Measurements from ENCODE around the gene AHCYL1.
A peak's percentile ranks its signal among the peaks of the same experiment; 100 is the strongest.
"Not testable (repeated sequence)": the region's sequence is repeated elsewhere in the genome, so short reads cannot be mapped to it uniquely, and the experiment has no call there.

AHCYL1 gene

DNA sequence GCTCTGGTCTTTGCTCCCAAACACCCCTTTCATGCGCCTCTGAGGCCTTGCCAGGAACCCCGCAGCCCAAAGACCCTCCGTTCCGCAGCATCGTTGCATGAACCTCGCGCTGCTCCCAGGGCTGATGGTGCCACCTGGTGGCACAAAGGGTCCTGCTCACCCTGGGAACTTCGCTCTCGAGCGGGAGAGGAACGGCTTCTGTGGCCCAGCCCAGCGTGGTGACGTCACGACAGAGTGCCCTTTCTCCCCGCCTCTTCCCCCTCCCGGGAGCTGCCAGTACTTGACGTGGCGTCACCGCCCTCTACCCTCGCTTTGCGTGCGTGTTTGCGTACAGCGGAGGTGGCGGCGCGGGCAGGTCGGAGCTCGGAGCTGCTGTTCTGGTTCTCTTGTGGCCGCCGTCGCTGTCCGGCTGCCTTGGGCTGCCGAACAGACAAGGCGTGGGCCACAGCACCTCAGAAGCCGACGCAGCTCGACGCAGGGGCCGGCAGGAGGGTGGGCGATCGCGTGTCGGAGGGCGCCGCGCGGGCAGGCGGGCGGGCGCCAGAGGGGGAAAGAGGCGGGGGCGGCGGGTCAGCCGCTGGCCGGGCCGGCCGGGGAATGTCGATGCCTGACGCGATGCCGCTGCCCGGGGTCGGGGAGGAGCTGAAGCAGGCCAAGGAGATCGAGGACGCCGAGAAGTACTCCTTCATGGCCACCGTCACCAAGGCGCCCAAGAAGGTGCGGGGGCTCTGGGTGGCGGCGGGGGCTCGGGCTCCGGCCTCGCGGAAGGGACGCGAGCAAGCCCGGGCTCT lies at the start of gene AHCYL1:
Gene AHCYL1 (plus strand): TSS at position 310 of the 791 bp plus-strand sequence. CDS start 288 bp downstream, at position 598.
- peak; percentile 99 for DNase-seq (ENCODE audit: low read depth)

DNA sequence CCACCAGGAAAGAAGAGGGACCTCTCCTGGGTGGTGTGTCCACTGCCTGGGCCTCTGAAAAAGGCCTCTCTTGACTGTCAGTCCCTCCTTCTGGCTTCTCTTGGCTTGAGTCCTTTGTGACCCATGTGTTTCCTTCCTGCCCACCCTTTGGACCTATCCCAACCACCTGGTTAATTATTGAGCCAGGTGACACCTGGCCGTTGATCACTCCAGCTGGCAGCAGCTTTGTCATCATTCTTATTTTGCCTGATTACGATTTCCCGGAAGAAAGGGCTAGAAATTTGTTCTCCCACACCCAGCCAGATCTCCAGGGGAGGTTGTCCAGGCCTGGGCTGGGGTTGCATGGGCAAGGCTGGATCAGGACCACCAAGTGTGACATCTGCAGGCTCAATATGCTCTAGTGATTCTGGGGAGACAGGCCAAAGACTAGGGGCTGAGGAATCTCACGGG lies 49.1 kb upstream of the AHCYL1 start:
- DNase-seq (ENCODE audit: low read depth) = no peak

DNA sequence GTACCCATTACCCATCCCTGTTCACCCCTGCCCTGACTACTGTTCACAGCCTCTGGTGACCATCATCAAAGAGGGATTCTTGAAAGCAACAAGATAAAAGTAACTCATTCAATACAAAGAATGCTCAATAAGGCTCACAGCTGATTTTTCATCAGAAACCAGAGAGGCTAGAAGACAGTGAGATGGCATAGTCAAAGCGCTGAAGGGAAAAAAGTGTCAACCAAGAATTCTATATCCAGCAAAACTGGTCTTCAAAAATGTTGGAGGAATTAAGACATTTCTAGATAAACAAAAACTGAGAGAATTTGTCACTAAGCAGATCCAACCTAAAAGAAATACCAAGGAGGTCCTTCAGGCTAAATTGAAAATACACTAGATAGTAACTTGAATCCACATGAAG lies 46.8 kb upstream of the AHCYL1 start:
- DNase-seq (ENCODE audit: low read depth) = no peak

DNA sequence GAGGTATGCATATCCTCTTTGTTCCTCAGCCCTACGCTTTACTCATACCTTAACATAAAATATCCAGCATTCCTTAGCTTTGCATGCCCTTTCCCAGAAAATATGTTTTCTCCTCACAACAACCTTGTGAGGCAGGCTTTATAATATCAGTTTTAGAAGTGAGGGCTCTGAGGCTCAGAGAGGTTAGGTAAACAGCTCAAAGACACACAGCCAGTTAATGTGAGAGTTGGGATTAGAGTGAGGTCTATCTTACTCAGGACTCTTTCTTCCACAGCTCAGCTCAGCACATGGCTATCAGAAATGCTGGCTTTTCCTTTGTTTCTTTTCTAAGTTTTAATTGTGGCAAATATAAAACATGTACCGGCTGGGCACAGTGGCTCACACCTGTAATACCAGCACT lies 46.0 kb upstream of the AHCYL1 start:
- no peak for DNase-seq (ENCODE audit: low read depth)

DNA sequence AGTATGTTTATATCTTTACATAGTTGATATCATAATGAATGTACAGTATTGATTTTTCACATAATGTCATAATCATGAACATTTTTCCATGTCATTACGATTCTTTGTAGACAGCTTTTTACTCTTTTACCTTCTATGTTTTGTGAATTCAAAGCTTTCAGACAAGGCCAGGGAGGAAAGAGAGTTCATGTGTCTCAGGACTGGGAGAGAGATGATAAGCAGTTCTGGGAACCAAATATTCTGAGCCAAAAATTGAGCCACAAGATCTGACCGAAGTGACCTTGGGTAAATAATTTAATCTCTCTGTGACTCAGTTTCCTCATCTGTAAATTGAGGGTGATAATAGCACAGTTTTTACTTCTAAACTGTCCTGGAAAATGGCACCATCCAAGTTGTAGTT lies 42.1 kb upstream of the AHCYL1 start:
- no peak for DNase-seq (ENCODE audit: low read depth)

DNA sequence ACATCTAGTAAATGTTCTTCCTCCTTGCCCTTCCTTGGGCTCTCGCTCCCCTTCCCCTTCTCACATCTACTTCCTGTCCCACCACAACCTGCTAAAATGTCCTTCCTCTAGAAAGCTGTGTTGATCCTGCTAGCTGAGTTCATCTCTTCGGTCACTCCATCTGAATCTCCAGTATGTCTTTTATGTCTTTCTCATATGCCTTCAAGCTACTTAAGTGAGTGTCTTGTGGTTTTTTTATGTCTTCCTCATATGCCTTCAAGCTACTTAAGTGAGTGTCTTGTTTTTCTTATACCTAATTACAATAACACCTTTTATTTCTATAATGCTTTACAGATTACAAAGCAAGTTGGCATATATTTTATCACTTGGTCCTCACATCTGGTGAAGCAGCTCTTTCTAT lies 40.0 kb upstream of the AHCYL1 start:
- no peak for DNase-seq (ENCODE audit: low read depth)

DNA sequence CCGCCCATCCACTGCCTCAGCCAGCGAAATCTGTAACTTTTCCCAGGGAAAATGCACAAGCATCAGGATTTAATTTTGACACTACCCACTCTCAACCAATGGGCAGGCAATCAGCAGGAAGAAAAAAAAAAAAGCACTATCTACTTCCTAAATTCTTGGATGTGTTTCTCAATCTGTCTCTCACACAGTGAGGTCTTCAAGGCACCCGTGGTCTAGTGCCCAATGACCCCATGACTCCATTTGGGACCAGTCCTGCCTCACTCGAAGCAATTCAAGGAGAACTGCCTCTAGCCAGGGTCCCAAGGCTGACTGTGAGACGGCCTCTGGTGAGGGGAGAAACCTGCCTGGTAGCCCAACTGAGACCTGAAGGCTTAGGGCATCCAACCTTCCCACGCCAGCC lies 38.1 kb upstream of the AHCYL1 start:
- no peak for DNase-seq (ENCODE audit: low read depth)

DNA sequence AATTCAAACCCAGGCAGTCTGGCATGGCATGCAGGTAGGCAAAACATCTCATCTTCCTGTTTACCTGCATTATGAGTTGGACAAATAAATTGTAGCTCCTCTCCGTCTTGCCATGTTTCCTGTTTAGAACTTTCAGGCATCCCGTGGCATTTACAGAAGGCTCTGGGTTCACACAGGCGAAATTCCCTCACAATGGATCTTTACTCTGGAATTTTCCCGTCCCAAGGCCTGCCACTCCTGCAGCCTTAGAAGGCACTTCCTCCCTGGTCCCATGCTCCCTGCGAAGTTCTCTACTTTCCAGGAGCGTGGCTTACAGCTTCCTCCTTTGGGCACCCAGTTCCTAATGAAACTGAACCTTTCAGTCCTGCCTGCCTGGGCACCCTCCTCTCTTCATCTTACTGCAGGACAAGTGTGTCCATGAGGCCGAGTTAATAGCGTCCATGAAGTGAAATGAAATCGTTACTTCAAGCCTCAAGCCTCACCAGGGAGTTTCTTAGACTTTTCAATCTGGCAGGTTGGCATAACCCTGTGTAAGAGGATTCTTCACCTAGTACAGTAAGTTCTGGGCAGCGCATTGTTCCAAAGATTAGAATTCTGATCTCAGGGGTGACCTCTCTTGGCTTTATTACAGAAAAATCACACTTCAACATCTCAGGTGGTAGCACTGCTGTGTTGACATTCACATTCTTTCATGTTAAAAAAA lies 36.8 kb upstream of the AHCYL1 start:
- no peak for DNase-seq (ENCODE audit: low read depth)

DNA sequence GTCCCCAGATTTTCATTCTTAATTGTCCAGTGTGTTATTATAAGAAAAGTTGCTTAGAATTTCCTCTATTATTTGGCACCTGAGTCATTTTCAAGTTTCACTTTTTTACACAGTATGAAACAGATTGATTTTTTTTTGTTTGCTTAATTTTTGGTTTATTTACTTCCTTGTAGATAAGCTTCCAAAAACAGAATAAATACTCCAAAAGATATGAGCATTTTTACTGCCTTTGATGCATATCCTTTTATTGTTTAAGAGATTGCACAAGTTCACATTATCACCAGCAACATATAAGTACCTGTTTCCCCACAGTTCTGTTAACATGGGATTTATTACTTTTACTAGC lies 36.3 kb upstream of the AHCYL1 start:
- DNase-seq (ENCODE audit: low read depth) = no peak

DNA sequence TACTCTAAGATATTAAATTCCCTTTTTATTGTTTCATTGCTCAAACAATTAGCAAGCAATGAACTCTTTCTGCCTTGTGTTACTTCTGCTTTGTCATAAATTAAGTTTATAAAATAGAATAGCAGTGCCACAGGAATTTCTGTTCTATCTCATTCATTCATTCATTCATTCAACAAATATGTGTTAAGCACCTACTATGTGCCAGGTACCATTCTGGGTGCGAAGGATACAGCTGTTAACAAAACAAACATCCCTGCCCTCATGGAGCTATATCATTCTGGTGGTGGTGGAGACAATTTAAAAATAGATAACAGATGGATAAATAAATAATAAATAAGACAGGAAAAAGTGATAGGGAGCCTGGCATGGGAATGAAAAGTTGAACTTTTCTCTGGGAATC lies 34.5 kb upstream of the AHCYL1 start:
- no peak for DNase-seq (ENCODE audit: low read depth)

DNA sequence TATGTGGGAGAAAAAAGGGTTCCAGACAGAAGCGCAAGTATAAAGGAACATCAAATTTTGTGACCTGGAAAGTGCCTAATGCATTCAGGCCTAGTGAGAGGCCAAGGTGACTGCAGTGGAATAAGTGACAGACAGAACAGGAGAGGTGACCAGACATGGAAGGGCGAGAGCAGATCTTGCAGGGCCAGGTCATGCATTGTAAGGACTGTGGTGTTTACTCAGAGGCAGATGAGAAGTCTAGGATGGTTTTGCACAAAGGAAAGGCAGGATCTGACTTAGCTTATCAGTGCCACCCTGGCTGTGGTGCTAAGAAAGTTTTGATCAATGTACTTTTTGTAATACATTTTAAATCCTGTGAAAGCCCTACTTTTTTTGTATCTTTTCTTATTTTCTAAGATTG lies 34.1 kb upstream of the AHCYL1 start:
- no peak for DNase-seq (ENCODE audit: low read depth)

DNA sequence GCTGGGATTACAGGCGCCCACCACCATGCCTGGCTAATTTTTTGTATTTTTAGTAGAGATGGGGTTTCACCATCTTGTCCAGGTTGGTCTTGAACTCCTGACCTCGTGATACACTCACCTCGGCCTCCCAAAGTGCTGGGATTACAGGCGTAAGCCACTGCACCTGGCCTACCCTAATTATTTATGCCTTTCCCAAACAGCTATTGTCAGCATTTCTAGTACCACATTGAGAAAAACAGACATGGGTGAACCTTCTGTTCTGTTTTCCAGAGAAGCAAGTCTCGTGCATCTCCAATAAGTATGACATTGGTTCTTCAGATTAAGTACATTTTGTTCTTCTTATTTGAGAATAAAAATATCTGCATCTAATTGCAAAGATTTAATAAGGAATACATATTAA lies 33.1 kb upstream of the AHCYL1 start:
- DNase-seq (ENCODE audit: low read depth) = not testable (repeated sequence)

DNA sequence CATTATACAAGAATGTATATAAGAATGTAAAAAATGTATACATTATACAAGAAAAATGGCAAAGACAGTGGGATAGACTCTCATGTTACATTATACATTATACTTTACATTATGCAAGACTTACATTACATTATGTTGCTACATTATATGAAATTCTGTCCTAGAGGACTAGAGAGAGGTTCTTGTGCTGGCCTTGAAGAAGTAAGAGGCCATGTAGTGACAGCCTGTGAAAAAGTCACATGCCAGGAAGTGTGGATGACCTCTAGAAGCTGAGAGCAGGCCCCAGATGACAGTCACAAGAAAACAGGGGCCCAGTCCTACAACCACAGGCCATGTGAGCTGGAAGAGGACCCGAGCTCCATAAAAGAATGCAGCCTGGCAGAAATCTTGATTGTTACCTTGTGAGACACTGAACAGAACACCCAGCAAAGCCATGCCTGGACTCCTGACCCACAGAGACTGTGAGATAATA lies 30.5 kb upstream of the AHCYL1 start:
- DNase-seq (ENCODE audit: low read depth) = no peak

DNA sequence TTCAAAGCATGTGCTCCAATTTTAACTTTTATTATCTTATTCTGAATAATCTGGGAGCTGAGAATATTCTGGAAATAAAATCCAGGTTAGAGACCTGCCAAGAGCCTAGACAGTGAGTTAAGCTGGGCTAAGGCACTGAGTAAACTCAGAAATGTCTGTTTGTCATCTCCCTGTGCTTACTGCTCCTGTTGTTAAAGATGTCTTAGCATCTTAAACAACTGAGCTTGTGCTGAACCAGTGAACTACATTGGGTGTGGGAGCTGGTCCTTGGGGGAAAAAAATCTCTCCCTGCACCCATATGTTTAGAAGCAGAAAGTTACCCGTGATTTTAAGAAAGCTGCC lies 25.0 kb upstream of the AHCYL1 start:
- no peak for DNase-seq (ENCODE audit: low read depth)

DNA sequence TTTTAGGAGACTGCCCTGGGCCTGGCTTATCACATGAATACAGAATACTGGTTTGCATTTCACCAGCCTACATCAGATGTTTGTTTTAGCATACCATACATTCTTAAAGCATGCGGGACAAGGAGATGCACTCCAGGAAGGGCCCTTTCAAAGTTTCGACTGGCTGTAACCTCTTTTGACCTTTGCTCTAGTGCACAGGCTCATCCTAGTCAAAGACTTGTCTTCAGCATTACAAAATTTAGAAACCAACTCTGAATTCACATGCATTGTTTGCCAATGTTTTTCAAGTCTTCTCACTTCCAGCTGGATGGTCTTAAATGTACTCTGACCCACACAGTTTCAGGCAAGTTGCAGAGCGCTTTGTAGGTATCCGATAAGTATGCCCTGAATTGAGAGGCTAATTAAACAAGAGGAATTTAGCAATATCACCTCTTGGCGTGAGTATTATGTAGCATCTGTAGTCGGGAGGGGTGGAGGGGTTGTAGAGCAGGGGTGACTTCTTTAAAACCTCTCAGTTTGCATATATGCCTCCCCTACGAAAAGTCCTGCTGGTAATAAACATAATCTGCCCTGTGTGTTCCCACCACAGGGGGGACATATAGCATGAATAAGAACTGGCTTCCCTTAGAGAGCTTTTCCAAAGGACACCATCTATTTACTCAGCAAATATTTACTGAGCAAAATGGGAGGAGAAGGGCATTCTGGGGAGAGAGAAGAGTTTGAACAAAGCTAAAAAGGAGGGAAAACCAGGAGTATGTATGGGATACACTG lies 24.4 kb upstream of the AHCYL1 start:
- no peak for DNase-seq (ENCODE audit: low read depth)

DNA sequence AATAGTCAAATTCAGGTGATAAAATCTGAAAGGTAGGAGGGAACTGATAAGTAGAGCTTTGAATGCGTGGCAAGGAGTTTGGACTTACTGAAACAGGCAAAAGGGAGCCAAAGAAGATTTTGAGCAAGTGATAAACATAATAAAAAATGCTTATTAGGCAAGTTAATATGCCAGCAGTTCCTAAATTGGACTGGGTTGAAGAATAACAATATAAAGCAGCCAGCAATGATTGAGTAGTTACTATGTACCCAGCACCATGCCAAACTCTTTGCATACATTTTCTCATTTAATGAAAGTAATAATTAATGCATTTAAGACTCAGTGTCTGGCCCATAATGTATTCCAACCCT lies 23.8 kb upstream of the AHCYL1 start:
- DNase-seq (ENCODE audit: low read depth) = no peak

DNA sequence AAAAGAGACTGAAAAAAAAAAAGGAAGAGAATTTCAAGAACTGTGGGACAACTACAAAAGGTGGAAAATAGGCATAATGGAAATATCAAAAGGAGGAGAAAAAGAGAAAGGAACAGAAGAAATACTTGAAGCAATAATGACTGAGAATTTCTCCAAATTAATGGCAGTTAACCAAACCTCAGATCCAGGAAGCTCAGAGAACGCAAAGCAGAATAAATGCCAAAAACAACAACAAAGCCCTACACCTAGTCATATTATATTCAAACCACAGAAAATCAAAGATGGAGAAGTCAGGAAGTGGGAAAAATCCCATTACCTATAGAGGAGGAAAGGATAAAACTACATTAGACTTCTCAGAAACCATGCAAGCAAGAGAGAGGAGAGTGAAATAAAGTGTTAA lies 20.7 kb upstream of the AHCYL1 start:
- DNase-seq (ENCODE audit: low read depth) = no peak

DNA sequence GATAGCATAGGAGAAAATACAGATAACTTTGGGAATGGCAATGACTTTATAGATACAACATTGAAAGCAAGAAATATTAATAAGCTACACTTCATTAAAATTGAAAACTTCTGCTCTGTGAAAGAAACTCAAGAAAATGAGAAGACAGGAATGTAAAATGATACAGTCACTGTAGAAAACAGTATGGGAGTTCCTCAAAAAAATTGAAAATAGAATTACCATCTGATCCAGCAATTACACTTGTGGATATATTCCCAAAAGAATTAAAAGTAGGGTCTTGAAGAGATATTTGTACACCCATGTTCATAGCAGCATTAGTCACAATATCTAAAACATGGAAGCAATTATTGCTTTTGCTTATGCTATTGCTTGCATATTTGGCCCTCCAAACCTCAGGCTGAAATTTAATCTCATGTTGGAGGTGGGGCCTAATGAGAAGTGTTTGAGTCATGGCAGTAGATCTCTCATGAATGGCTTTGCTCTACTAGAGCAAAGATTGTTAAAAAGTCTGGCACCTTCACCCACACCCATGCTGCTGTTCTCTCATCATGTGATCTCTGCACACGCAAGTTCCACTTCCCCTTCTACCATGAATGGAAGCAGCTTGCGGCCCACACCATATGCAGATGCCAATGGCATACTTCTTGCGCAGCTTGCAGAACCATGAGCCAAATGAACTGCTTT lies 15.3 kb upstream of the AHCYL1 start:
- DNase-seq (ENCODE audit: low read depth) = no peak

DNA sequence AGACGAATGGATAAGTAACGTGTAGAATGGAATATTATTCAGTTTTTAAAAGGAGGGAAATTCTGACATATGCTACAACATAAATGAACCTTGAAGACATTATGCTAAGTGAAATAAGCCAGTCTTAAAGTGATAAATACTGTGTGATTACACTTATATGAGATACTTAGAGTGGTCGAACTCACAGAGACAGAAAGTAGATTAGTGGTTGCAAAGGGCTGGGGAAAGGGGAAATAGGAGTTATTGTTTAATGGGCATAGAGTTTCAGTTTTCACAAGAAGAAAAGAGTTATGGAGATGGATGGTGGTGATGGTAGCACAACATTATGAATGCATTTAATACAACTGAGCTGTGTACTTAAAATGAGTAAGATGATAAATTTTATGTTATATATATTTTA lies 14.7 kb upstream of the AHCYL1 start:
- no peak for DNase-seq (ENCODE audit: low read depth)

DNA sequence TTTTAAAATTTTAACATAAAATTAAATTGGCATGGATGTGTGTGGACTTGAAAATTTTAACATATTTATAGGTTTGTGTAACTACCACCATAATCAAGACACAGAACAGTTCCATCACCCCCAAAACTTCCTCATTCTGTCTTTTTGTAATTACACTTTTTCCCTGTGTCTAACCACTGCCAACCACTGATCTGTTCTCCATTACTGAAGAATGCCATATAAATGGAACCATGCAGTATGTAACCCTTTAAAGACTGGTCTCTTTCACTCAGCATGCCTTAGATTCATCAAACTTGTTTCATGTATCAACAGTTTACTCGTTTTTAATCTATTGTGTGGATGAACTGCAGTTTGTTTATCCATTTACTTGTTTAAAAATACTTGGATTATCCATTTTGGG lies 13.0 kb upstream of the AHCYL1 start:
- DNase-seq (ENCODE audit: low read depth) = no peak

DNA sequence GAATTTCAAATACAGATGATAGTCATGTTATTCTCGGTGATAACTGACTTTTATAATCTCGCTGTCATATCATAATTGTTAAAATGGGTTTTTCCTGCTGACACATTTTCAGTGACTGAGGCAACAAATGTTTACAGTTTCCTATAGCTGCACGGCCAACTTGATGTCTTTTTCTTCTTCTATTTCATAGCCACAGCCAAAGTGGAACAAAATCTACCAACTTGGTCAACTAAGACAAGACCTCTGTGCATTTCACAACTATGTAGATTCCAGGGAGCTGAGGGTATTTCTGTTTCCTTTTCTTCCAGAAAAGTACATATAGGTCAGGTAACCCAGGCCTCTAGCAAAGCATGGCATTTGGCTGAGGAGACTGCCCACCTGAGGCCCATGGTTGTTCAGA lies 10.4 kb upstream of the AHCYL1 start:
- DNase-seq (ENCODE audit: low read depth) = no peak

DNA sequence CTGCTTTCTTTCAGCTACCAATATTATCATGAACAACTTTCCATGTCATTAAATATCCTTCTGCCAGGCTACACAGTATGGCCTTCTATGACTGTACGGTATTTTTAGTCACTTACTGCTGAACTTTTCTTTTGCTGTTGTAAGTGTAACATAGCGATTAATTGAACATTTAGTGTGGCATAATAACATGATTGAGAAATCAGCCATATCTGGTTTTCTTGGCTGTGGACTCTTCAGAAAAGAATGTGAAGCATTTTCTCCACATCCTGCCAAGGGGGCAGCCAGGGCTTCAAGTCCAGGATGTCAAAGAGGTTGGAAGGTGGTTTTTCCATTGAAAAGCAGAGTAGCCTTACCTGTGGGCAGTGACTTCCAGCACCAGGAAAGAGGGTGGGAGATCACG lies 8.8 kb upstream of the AHCYL1 start:
- DNase-seq (ENCODE audit: low read depth) = no peak

DNA sequence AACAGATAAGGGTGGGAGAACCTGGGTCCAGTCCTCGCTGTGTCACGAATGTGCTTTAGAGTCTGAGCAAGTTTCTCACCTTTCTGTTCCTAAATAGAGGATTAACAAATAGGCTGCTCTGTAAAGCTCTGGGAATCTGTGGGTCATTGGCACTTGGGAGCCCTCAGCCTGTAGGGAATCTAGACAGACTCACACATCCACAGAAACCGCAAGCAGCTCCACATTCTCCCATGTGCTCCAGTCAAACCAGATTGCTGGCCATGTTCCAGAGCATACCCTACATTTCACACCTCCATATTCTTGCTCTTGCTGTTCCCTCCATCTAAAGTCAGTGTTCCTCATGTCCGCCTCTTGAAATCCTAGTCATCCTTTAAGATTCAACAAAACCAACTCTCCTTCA lies 7.8 kb upstream of the AHCYL1 start:
- no peak for DNase-seq (ENCODE audit: low read depth)
